ENCODE results near the gene SPATS1. TPM values are rescaled to one million over a fixed set of nuclear protein-coding genes. Genes with fewer than 3 reads are reported as not detected.
A peak's percentile ranks its signal among the peaks of the same experiment; 100 is the strongest.
"Not testable (repeated sequence)": the region's sequence is repeated elsewhere in the genome, so short reads cannot be mapped to it uniquely, and the experiment has no call there.

SPATS1 gene
- total RNA-seq, 2 donors from 2014 or later, result not detected

GRCh38 chr6:44311304-44311703 is 31.1 kb upstream of the SPATS1 start:
- no peaks in the 10 kb centered on the region for H3K27me3 ChIP-seq (ENCODE audit: control insufficient read depth, insufficient read depth, low read length, poor library complexity, severe bottlenecking)
- Mint-ChIP-seq H3K36me3 (ENCODE audit: low read depth) (peaks cover 44% of the 10 kb centered on the region), H3K27me3 (ENCODE audit: insufficient read depth) (peaks cover 2% of the 10 kb centered on the region), H3K4me1 (peaks cover 7% of the 10 kb centered on the region), H3K4me3 (peak overlapping the region; percentile 96), H3K27ac (no peak overlapping the region), H3K9me3 (no peaks in the 10 kb centered on the region)
- H3K9me3 ChIP-seq (ENCODE audit: control insufficient read depth, low read length), result no peaks in the 10 kb centered on the region
- TF ChIP-seq CTCF (conservative IDR thresholded peaks at IDR 0.05), result no peak
- DNase-seq, result no peak
- H3K36me3 ChIP-seq (ENCODE audit: control insufficient read depth, insufficient read depth, low read length), result peaks cover 42% of the 10 kb centered on the region
- no peak overlapping the region for H3K4me3 ChIP-seq (ENCODE audit: low read length)
- H3K4me1 ChIP-seq (ENCODE audit: control insufficient read depth, insufficient read depth, low read length), result no peaks in the 10 kb centered on the region
- 81 to 88% methylated on average over 2 of the region's 2 CpGs for WGBS, 2 experiments (ENCODE audit: insufficient coverage in 1 of 2, insufficient read length in 1 of 2)
- no peak overlapping the region for H3K27ac ChIP-seq (ENCODE audit: low read depth, low read length)
- no peak overlapping the region for H3K9ac ChIP-seq (ENCODE audit: extremely low read depth, low read length, poor library complexity, severe bottlenecking)

DNA sequence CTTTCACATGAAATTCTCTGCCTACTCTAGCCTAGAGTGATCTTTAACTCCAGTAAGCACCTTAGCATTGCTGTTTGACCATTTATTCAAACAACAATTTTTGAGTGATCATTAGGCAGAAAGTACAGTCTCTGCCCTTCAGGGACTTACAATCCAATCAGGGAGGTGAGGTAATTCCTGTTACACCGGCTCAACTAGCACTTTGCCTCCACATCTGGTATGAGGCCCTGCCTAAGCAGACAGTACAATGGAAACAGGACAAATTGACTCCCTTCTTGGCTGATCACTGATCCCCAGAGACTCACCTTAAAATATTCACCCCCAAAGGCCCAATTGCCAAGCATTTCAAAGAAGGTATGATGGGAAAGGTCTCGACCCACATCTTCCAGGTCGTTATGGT is 30.7 kb upstream of the SPATS1 start:
- 85 to 87% methylated on average over 3 of the region's 3 CpGs for WGBS, 2 experiments (ENCODE audit: insufficient coverage in 1 of 2, insufficient read length in 1 of 2)
- H3K4me3 ChIP-seq (ENCODE audit: low read length), result peak overlapping the region; percentile 99
- no peak for TF ChIP-seq CTCF (conservative IDR thresholded peaks at IDR 0.05)

GRCh38 chr6:44312901-44313788 is 29.3 kb upstream of the SPATS1 start, which contains the start of gene AARS2:
Gene AARS2 (minus strand): TSS chr6:44313347. CDS start chr6:44313323, 24 bp downstream.
- peaks cover 30% of the 10 kb centered on the region for H3K36me3 ChIP-seq (ENCODE audit: control insufficient read depth, insufficient read depth, low read length)
- peaks cover 3% of the 10 kb centered on the region for H3K27me3 Mint-ChIP-seq (ENCODE audit: insufficient read depth)
- no peaks in the 10 kb centered on the region for H3K9me3 ChIP-seq (ENCODE audit: control insufficient read depth, low read length)
- H3K9me3 Mint-ChIP-seq, result no peaks in the 10 kb centered on the region
- H3K36me3 Mint-ChIP-seq (ENCODE audit: low read depth), result peaks cover 34% of the 10 kb centered on the region
- peaks cover 7% of the 10 kb centered on the region for H3K4me1 Mint-ChIP-seq
- H3K9ac ChIP-seq (ENCODE audit: extremely low read depth, low read length, poor library complexity, severe bottlenecking), result peak within 1 kb of the TSS; percentile 88
- WGBS, 2 experiments (ENCODE audit: insufficient coverage in 1 of 2, insufficient read length in 1 of 2), result 4 to 6% methylated on average over 30 to 52 of the region's 52 CpGs
- H3K27ac ChIP-seq (ENCODE audit: low read depth, low read length), result peak within 1 kb of the TSS; percentile 60
- H3K27ac Mint-ChIP-seq, result peak within 1 kb of the TSS; percentile 96
- no peaks in the 10 kb centered on the region for H3K27me3 ChIP-seq (ENCODE audit: control insufficient read depth, insufficient read depth, low read length, poor library complexity, severe bottlenecking)
- peak; percentile 97 for DNase-seq
- TF ChIP-seq CTCF (conservative IDR thresholded peaks at IDR 0.05), result peak; percentile 99
- H3K4me1 ChIP-seq (ENCODE audit: control insufficient read depth, insufficient read depth, low read length), result no peaks in the 10 kb centered on the region
- H3K4me3 Mint-ChIP-seq, result peak within 1 kb of the TSS; percentile 96
- peak within 1 kb of the TSS; percentile 99 for H3K4me3 ChIP-seq (ENCODE audit: low read length)

More for the DNA sequence above, 30.7 kb upstream of the SPATS1 start:
- Mint-ChIP-seq H3K4me1 (peaks cover 7% of the 10 kb centered on the region), H3K9me3 (no peaks in the 10 kb centered on the region), H3K4me3 (peak overlapping the region; percentile 96), H3K27ac (no peak overlapping the region), H3K27me3 (ENCODE audit: insufficient read depth) (peaks cover 2% of the 10 kb centered on the region), H3K36me3 (ENCODE audit: low read depth) (peaks cover 44% of the 10 kb centered on the region)
- Histone ChIP-seq H3K36me3 (ENCODE audit: control insufficient read depth, insufficient read depth, low read length) (peaks cover 38% of the 10 kb centered on the region), H3K9me3 (ENCODE audit: control insufficient read depth, low read length) (no peaks in the 10 kb centered on the region), H3K4me1 (ENCODE audit: control insufficient read depth, insufficient read depth, low read length) (no peaks in the 10 kb centered on the region), H3K27me3 (ENCODE audit: control insufficient read depth, insufficient read depth, low read length, poor library complexity, severe bottlenecking) (no peaks in the 10 kb centered on the region), H3K27ac (ENCODE audit: low read depth, low read length) (no peak overlapping the region), H3K9ac (ENCODE audit: extremely low read depth, low read length, poor library complexity, severe bottlenecking) (no peak overlapping the region)
- DNase-seq, result no peak

GRCh38 chr6:44314657-44315056 is 27.8 kb upstream of the SPATS1 start:
- not testable (repeated sequence) for H3K9me3 ChIP-seq (ENCODE audit: control insufficient read depth, low read length); H3K4me1 Mint-ChIP-seq; H3K9me3 Mint-ChIP-seq; H3K27ac Mint-ChIP-seq; H3K27ac ChIP-seq (ENCODE audit: low read depth, low read length); DNase-seq; H3K4me1 ChIP-seq (ENCODE audit: control insufficient read depth, insufficient read depth, low read length); H3K4me3 Mint-ChIP-seq; H3K9ac ChIP-seq (ENCODE audit: extremely low read depth, low read length, poor library complexity, severe bottlenecking); H3K4me3 ChIP-seq (ENCODE audit: low read length)
- peaks cover 23% of the 10 kb centered on the region for H3K36me3 ChIP-seq (ENCODE audit: control insufficient read depth, insufficient read depth, low read length)
- WGBS, 2 experiments (ENCODE audit: insufficient coverage in 1 of 2, insufficient read length in 1 of 2), result 86 to 90% methylated on average over 3 to 6 of the region's 8 CpGs
- Mint-ChIP-seq H3K27me3 (ENCODE audit: insufficient read depth) (peaks cover 16% of the 10 kb centered on the region), H3K36me3 (ENCODE audit: low read depth) (peaks cover 26% of the 10 kb centered on the region)
- peaks cover 11% of the 10 kb centered on the region for H3K27me3 ChIP-seq (ENCODE audit: control insufficient read depth, insufficient read depth, low read length, poor library complexity, severe bottlenecking)
